GM23338 (cell line): ENCODE data around the gene C1orf115. TPM values are rescaled to one million over a fixed set of nuclear protein-coding genes. Genes with fewer than 3 reads are reported as not detected.

ENCODE experiments used
- CREB1 ChIP-seq: fragments of 250-450 bp; sonication (Bioruptor Pico); IDR thresholded peaks from 2 replicates; pipeline ENCODE4 v1.5.0; 2020; ENCODE audit warnings: low read depth, mild to moderate bottlenecking, moderate library complexity
- EZH2phosphoT487 ChIP-seq: fragments of 200-600 bp; sonication (generic); IDR thresholded peaks from one replicate; pipeline ENCODE4 v1.8.1; 2018; ENCODE audit warnings: antibody characterized with exemption; ENCODE audit not compliant: unreplicated experiment
- NANOG ChIP-seq: IDR thresholded peaks from 2 replicates; pipeline ENCODE4 v1.6.1; 2016; ENCODE audit warnings: antibody characterized with exemption, borderline replicate concordance
- REST ChIP-seq: IDR thresholded peaks from one replicate; pipeline ENCODE4 v1.6.1; 2018; ENCODE audit warnings: antibody characterized with exemption; ENCODE audit not compliant: unreplicated experiment
- ZNF331 ChIP-seq: fragments of 250-450 bp; sonication (Bioruptor Pico); IDR thresholded peaks from 2 replicates; pipeline ENCODE4 v1.5.0; 2020; ENCODE audit warnings: low read depth, mild to moderate bottlenecking, moderate library complexity
- ZNF462 ChIP-seq: fragments of 250-450 bp; sonication (Bioruptor Pico); IDR thresholded peaks from 2 replicates; pipeline ENCODE4 v1.5.0; 2020; ENCODE audit warnings: mild to moderate bottlenecking, moderate library complexity
- polyA plus RNA-seq: library from polyadenylated mRNA; unstranded; fragments of >200 nt; fragmentation: Nextera tagmentation; extraction: Ambion mirVana; gene quantifications from 2 replicates; pipeline ENCODE4 v1.2.1, GENCODE V29; 2016
- total RNA-seq: library from RNA; depleted of rRNA; stranded (reverse); fragments of >200 nt; shearing (Covaris generic); gene quantifications from 2 replicates; pipeline ENCODE4 v1.2.3, GENCODE V29; 2014
- TF ChIP-seq, protein P1 (sequence below), 2 experiments: fragments of 200-600 bp in 1 of 2; sonication (generic) in 1 of 2; conservative IDR thresholded peaks; 2 replicates each; pipeline versions ENCODE4 v1.5.1 to v1.6.1; 2016 to 2017; ENCODE audit warnings: antibody characterized with exemption in 2 of 2, low read depth in 2 of 2, mild to moderate bottlenecking in 2 of 2, moderate library complexity in 1 of 2

Gene C1orf115
- total and polyA plus RNA-seq, 2 experiments from 2014 or later = 2.5 to 6.0 TPM

DNA sequence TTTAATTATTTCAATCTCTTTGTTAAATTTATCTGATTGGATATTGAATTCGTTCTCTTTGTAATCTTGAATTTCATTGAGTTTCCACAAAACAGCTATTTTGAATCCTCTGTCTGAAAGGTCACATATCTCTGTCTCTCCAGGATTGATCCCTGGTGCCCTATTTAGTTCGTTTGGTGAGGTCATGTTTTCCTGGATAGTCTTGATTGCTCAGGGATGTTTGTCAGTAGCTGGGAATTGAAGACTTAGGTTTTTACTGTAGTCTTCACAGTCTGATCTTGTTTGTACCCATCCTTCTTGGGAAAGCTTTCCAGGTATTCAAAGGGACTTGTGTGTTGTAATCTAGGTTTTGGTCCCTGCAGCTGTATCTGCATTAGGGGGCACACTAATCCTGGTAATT lies 51.2 kb downstream of the C1orf115 start (continued):
- TF ChIP-seq ZNF462 (CRISPR knock-in tag) (no peak), REST (no peak), NANOG (no peak), ZNF331 (no peak), EZH2phosphoT487 (no peak), CREB1 (CRISPR knock-in tag) (no peak)
- TF ChIP-seq, protein P1, sequence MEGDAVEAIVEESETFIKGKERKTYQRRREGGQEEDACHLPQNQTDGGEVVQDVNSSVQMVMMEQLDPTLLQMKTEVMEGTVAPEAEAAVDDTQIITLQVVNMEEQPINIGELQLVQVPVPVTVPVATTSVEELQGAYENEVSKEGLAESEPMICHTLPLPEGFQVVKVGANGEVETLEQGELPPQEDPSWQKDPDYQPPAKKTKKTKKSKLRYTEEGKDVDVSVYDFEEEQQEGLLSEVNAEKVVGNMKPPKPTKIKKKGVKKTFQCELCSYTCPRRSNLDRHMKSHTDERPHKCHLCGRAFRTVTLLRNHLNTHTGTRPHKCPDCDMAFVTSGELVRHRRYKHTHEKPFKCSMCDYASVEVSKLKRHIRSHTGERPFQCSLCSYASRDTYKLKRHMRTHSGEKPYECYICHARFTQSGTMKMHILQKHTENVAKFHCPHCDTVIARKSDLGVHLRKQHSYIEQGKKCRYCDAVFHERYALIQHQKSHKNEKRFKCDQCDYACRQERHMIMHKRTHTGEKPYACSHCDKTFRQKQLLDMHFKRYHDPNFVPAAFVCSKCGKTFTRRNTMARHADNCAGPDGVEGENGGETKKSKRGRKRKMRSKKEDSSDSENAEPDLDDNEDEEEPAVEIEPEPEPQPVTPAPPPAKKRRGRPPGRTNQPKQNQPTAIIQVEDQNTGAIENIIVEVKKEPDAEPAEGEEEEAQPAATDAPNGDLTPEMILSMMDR (conservative IDR thresholded peaks at IDR 0.05; ENCODE audit: low read depth in 2 of 2) = no peak
